SK-N-SH (cell line): Measurements from ENCODE around the gene STAM2.

Experiments
- CTCF ChIP-seq: fragments of 200-600 bp; sonication (generic); IDR thresholded peaks from 2 replicates; pipeline ENCODE4 v1.6.1; 2017; ENCODE audit warnings: antibody characterized with exemption, mild to moderate bottlenecking, moderate library complexity
- EZH2phosphoT487 ChIP-seq: fragments of 200-600 bp; sonication (generic); IDR thresholded peaks from 2 replicates; pipeline ENCODE4 v1.6.1; 2017; ENCODE audit warnings: low read depth, mixed run types, mild to moderate bottlenecking, antibody characterized with exemption, moderate library complexity, borderline replicate concordance
- GABPA ChIP-seq: IDR thresholded peaks from 2 replicates; pipeline ENCODE4 v1.4.0; 2012; ENCODE audit warnings: low read depth, mild to moderate bottlenecking
- GATA2 ChIP-seq: sonication (generic); formaldehyde crosslinking; IDR thresholded peaks from 2 replicates; pipeline ENCODE4 v1.5.0; 2020; ENCODE audit warnings: mild to moderate bottlenecking, missing genetic modification reagents
- TAF1 ChIP-seq: IDR thresholded peaks from 2 replicates; pipeline ENCODE4 v1.6.1; 2012; ENCODE audit warnings: low read depth, mild to moderate bottlenecking, low read length, moderate library complexity, borderline replicate concordance
- TCF12 ChIP-seq: IDR thresholded peaks from 2 replicates; pipeline ENCODE4 v1.4.0; 2012

- TF ChIP-seq GABPA = no peak
- TF ChIP-seq CTCF = no peak
- no peak for TF ChIP-seq GATA2
- TF ChIP-seq EZH2phosphoT487 = no peak
- TF ChIP-seq TAF1 = no peak
- TF ChIP-seq TCF12 = no peak
These were observed 76.1 kb downstream of the STAM2 start for GRCh38 chr2:152099367-152100050.
